ENCODE results near the gene ADGRG1.

Gene ADGRG1

GRCh38 chr16:57688987-57689761 is 60.7 kb downstream of the ADGRG1 start:
- DNase-seq: no peak

DNA sequence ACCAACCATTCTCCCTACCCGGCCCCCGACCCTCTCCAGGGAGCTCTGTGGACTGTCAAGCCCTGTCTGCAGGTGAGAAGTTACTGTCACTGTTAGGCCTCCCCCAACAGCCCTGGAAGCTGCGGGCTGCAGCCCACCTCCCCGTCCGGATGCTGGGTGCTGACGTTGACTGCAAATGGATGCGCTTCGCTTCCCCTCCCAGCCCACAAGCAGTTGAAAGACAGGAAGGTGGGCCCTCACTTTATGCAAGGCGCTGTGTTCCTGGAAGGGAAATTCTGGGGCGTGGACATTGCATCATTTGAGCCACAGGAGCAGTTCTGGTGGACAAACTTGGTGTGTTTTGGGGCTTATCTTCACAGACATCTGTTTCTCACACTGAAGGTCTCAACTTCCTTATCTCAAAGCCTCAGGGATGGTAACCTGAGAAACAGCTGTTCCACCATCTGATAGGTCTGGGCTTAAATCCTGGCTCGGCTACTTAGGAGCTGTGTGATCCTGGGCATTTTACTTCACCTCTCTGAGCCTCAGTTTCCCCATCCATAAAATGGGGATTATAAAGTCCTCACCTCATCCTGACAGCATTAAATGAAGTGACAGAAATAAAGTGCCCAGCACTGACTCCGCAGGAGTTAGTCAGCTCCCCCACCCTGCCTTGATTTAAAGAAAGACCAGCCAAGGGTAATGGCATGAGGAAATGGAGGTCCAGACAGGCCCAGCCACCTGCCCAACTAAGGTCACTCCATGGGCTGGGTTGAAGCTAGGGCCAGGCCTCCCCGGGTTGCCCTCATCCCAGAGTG is 61.5 kb downstream of the ADGRG1 start:
- DNase-seq: no peak

DNA sequence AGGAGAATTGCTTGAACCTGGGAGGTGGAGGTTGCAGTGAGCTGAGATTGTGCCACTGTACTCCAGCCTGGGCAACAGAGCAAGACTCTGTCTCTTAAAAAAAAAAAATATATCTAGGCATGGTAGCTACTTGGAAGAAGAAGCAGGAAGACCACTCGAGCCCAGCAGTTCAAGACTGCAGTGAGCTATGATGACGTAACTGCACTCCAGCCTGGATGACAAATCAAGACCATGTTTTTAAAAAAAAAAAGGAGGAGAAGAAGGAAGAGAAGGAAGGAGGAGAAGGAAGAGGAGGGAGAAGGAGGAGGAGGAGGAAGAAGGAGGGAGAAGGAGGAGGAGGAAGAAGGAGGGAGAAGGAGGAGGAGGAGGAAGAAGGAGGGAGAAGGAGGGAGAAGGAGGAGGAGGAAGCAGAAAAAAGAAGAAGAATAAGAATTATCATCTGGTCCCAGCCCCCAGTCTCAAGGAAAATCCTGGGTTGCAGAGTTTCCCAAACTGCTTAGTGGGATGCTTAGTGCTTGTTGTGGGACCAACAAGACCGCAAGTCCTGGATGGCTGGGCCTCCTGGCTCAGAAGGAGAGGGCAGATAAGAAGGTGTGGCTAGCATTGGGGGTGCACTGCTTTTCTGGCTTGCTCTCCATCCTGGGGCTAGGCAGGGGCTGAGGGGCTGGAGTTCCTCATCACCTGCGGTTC is 62.5 kb downstream of the ADGRG1 start:
- DNase-seq: no peak

DNA sequence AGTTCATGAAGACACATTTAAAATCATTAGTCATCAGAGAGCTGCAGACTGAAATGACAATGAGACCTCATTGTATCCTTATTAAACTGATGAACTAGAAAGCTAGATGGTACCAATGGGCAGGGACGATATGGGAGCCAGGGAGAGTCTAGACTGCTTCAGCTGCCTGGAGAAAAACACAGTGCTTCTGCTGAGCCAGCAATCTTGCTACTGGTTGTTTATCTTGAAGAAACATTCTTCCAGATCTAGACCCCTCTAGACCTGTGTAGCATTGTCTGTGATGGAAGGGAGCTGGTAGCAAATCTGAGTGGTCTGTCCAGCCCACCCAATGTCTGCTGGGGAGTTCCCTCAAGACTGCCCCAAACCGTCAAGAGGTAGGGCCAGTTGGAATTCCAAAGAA is 64.2 kb downstream of the ADGRG1 start:
- no peak for DNase-seq

DNA sequence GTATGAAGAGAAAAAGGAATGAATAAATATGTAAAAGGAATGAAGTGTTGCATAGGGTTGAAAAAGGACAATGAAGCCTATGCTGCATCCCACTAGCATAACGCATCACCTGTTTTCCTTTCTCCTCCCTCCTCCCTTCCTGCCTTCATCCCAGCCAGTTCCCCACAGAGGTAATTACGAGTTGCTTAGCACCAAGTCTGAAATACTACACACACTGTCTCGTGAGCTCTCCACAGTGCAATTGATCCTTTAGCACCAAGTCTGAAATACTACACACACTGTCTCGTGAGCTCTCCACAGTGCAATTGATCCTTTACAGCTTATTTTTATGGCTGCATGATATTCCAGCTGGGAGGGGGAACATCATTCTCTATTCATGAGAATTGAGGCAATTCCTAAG is 65.1 kb downstream of the ADGRG1 start:
- no peak for DNase-seq

GRCh38 chr16:57694231-57694724 is 65.8 kb downstream of the ADGRG1 start:
- no peak for DNase-seq

- peak; percentile 46 for DNase-seq
These were observed 66.6 kb downstream of the ADGRG1 start, which contains the start of gene DRC7 for GRCh38 chr16:57694725-57695679. TSS of gene DRC7 (plus strand) at chr16:57694806. CDS start at chr16:57697950, 3,144 bp downstream.

- DNase-seq: no peak
These were observed 67.2 kb downstream of the ADGRG1 start for GRCh38 chr16:57695680-57696069.

DNA sequence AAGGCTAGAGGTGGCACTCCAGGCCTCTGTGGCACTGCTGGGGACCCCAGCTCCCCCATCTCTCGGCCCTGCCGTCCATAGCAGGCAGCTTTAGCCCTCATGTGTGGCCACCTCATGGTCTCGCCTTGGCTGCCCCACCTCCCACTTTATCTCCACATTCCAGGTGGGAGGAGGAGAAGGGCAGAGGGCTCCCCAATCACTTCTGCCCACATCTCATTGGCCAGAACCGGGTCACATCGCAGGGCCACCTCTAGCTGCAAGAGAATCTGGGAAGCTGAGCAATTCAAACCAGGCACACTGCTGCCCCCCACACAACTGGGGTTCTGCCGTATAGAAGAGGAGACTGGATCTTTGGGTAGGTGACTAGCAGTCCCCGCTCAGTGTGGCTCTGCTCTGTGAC is 67.8 kb downstream of the ADGRG1 start:
- DNase-seq: no peak

GRCh38 chr16:57697896-57698537 is 69.6 kb downstream of the ADGRG1 start:
- no peak for DNase-seq

- no peak for DNase-seq
These were observed 70.5 kb downstream of the ADGRG1 start for GRCh38 chr16:57698812-57699405.

GRCh38 chr16:57699481-57699880 is 71.1 kb downstream of the ADGRG1 start:
- no peak for DNase-seq

- DNase-seq: no peak
These were observed 71.5 kb downstream of the ADGRG1 start for GRCh38 chr16:57699899-57700298.

GRCh38 chr16:57700781-57701551 is 72.5 kb downstream of the ADGRG1 start:
- no peak for DNase-seq

DNA sequence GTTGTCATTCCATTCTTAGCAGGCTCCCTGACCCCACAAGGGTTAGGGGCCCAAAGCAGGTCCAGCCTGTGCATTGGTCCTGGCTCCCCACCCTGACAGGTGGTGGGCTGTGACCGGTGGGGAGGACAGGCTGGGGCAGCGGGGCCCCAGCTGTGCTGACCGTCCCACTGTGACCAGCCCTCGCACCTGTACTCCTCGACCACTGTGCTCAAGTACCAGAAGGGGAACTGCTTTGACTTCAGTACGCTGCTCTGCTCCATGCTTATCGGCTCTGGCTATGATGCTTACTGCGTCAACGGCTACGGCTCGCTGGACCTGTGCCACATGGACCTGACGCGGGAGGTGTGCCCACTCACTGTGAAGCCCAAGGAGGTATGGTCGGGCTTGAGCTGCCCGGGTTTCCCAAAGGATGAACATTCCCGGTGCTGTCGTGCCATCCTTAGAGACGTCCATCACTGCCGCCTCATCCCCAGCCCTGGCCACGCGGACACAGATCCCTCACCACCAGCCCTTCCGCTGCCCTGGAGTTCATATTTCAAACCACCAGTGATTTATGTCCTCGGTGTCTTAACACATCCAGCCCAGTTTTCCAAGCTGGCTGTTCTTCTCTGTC is 73.4 kb downstream of the ADGRG1 start:
- DNase-seq: no peak

DNA sequence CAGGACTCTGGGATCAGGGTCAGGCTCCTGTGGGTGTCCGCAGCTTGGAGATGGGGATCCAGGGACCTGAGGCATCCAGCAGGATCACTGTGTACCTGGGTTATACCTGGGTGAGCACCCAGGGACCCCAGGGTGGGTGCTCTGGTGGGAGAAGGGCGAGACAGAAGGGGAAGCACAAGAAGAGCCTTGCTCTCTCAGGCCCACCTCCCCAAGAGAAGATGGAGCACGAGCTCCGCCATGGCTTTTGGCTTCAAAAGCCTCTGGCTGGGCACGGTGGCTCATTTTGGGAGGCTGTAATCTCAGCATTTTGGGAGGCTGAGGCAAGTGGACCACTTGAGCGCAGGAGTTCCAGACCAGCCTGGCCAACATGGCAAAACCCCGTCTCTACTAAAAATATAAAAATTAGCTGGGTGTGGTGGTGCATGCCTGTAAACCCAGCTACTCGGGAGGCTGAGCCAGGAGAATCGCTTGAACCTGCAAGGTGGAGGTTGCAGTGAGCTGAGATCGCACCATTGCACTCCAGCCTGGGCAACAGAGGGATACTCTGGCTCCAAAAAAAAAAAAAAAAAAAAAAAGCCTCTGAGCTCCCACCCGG is 75.1 kb downstream of the ADGRG1 start:
- DNase-seq: no peak

DNA sequence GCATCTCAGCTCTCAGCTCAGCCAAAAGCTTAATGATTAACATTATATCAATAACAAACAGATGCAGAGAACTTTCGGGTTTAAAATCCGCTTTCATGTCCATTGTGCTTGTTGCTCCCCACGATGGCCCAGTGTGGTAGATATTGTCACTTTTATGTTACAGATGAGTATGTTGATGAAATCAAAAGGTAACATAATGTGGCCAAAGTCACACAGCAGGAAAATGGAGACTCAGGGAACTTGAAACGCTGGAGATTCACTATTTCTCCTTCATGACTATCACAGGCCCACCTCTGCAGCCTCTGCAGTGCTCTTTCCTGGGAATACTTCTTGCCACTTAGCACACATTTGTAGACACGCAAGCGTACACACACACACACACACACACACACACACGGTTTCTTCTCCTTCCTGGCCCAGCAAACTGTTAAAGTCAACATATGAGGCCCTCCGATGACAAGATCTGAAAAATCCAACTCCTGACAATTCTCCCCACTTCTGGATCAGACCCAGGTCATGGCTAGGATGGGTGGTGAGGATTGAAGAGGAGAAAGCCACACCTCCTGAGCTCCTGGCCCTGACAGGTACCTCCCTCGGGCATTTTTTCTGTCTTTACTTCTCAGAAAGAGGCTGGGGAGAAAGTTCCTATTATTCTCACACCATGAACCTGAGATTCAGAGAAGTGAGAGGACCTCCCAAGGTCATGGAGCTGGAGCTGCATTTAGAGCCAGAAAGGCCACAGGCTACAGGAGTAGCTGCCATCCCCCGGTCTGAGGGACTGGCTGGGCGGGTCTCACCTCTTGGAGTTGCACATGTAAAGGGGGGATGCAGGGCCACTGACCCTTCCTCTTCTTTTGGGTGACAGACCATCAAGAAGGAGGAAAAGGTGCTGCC is 75.8 kb downstream of the ADGRG1 start:
- DNase-seq: no peak
